HG03354 (cell line): Measurements from ENCODE around the gene MEF2A.
"Not testable (repeated sequence)": the region's sequence is repeated elsewhere in the genome, so short reads cannot be mapped to it uniquely, and the experiment has no call there.

ENCODE experiments used
- ATAC-seq: cut with Tn5 transposase; IDR thresholded peaks from one replicate; pipeline ENCODE4 v1.9.1; 2021; ENCODE audit warnings: mild to moderate bottlenecking; ENCODE audit not compliant: unreplicated experiment, poor library complexity, severe bottlenecking

Gene MEF2A

DNA sequence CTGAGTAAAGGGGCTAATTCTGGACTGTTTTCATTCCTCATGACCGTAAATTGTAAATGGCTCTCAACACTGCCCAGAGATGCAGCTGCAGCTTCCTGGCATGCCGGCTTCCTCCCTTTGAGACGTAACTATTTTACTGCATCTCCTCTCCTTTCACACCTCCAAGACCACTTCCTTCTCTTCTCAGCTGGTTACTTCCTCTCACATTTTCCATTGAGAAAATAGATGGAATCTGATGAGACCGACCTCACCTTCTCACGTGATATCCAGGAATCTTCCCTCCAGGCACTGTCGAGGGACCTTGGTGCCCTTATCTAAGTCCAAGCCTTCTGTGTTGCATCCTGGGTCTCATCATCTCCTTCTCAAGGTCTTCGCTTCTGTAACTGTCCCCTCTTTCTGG, 154.7 kb downstream of the MEF2A start:
- ATAC-seq = no peak

DNA sequence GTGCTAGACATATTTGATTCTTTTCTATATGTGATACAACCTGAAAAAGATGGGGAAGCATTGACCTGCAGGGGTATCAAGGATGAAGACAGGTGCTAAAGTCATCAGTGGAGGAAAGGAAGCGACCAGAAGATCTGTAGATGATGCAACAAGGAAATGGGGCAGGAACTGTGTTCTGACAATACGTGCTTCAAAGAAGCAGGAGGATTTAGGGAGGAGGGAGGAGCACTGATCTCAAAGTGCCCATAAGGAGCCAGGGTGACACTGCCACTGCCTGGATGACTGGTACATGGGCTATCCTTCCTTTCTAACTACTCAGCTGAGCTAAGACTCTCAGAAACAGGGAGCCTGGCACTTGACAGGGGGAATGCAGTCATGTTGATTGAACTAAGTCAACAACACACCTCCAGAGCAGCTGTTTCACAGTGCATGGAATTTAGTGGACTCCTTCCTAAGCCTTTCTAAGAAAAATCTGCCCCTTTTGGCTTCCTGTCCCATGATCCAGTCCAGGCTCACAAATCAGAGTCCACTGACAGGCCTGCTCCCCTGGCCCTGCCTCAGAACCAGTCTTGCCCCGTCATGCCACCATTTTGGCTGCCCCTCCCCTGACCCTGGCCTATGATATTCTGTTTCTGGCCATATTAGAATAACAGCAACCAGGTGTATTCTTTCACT, 155.5 kb downstream of the MEF2A start:
- no peak for ATAC-seq

DNA sequence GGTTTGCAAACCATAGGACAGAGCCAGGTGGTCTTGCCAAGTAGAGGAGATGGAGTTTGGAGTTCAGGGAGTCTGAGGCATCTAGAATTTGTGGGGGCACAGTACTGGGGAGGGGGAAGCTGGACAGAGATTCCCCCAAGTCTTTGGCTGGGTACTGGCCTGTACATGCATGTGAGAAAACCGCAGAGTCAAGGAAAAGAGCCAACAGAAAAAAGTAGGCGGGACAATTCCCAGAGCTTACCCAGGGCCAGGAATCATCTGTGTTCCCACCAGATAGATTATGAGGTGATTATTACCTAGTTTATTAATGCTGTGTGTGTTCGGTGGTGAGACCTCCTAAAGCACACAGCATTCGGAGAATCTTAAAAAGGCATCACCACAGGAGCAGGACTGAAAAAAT, 156.1 kb downstream of the MEF2A start:
- no peak for ATAC-seq

DNA sequence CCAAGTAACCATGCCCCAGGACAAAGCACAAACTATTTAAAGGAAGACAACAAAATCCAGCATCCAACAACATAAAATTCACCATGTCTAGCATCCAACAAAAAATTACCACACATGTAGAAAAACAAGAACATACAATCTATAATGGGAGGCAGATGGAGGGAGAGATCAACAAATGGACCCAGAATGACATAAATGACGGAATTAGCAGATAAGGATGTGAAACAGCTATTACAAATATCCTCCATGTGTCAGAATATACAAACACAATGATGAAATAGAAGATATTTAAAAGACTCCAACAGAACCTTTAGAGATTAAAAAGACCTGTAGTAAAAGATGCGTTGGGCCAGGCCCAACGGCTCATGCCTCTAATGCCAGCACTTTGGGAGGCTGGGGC, 156.6 kb downstream of the MEF2A start:
- no peak for ATAC-seq

DNA sequence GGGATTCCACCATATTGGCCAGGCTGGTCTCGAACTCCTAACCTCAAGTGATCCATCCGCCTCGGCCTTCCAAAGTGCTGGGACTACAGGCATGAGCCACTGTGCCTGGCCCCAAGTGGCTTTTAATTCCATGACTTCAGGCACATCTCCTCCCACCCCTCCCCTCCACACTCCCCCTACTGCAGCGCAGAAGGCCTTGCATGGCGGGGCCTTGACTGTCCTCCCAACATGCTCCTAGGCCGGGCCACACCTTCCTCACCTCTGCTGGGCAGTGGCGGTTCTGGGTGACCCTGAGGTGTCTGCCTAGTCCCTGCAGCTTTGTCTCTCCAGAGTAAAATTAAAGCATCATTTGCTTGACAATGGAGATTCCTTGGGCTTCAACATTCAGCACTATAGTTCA, 160.5 kb downstream of the MEF2A start:
- no peak for ATAC-seq

DNA sequence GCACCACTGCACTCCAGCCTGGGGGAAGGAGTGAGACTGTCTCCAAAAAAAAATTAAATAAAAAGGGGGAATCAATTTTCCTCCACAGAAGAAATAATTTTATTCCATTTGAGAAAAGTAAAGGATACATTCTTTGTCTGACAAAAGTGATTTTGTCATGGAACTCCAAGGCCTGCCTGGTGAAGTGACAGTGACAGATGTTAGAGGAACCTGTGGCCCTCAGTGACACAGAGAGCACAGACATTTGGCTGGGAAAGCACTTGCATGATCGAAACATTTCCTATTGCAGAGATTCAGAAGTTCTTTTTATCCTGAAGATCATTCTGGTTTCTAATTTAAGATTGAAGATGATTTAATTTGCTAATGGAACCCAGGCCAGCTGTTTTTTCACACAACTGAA, 161.5 kb downstream of the MEF2A start:
- no peak for ATAC-seq

DNA sequence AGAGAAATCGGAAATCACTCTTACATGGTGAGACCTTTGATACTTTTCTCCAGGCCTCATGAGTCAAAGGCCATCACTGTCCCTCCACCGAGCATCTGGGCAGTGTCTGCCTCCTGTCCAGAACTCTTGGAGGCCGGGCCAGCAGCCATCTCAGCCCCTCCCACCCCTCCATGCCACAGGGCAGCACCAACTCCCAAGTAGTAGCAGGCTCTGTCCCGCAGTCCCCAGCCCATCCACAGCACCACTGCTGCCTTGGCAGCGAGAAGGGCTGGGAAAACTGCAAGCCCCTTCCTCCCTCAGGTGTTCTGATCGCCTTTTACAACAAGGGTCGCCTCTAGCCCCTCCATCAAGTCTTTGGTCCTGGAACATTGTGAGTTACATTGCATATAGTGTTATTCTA, 161.9 kb downstream of the MEF2A start:
- no peak for ATAC-seq

DNA sequence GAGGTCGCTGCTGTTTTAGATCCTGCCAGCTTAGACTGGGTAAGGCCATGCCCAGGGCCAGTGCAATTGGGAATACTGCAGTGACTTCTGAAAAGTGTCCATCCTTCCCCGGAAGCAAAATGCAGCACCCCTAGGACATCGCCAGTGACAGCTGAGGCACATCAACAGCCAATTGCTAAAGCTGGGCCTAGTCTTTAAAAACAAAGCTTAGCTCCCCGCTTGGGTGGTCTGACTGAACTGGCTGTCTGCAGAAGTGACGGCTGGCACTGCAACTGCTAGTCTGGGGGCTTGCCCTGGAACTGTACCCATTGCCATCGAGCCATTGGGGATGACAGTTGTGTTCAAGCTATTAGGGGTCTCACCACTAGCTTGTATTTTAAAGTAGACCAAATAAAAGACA, 163.1 kb downstream of the MEF2A start:
- no peak for ATAC-seq

DNA sequence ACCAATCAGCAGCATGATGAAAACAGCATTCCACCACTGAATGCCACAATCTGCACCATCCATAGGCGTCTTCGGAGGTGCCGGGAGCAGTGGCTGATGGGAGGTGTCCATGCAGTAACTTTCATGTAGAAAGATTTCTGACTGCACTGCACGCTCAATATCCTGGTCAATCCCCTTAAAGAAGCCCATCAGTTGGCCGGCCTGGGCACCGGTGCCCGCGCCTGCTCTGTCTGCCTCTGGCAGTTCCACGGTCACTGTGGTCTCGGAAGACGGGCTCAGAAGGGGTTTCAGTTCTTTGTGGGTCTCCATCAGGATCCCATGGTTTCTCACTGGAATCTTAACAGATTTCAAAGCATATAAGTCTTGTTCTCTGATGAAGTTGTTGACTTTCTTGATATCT, 163.5 kb downstream of the MEF2A start:
- ATAC-seq = no peak

DNA sequence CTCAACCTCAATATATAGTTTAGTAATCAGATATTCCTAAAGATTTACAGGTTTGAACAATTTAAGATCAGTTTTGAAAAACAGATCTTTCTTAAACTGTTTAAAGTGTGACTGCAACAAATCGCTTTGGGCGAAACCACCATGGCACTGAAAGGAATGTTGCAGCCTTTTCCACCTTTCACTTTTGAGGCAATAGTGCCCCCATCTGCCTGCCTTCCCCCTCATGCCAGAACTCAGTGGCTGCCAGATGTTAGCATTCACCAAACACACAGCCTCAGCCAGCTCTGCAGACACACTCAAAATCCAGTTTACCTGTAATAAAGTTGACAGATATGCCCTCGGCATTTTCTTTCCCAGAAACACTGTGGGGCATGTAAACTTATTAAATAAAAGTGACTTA, 164.1 kb downstream of the MEF2A start:
- ATAC-seq = no peak

DNA sequence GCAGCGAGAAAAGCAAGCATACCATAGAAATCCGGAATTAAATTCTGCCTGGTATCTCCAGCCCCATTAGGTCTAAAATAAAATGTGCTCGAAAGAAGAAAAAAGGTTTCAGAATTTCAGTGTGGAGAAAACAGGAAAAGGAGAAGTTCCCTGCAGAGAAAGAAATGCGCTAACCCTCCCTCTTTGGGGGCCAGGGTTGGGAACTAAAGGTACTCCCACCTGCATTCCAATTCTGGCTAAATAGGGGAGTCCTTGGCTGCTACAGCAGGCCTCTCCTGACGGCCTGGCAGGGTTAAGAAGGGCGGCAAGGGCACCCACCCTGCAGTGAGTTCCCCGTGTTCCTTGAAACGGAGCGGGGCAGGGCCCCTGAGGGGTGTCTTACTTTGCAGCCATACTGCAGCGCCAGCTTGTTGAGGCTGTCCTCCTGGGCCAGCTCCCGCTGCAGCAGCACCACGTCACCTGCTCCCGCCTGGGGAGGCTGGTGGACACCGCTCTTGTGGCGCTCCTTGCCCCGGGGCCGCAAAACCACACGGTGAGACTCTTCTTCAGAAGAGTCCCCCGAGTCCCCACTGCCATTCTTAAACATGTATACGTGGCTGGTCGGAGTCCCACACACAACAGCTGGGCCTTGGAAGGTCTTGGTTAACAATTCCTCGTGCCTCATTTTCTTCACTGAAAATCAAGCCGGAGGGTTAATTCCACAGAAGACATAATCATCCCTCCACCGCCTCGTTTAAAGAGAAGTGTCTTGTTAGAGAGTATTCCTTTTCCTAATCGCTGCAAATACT, 165.7 kb downstream of the MEF2A start:
- no peak for ATAC-seq

DNA sequence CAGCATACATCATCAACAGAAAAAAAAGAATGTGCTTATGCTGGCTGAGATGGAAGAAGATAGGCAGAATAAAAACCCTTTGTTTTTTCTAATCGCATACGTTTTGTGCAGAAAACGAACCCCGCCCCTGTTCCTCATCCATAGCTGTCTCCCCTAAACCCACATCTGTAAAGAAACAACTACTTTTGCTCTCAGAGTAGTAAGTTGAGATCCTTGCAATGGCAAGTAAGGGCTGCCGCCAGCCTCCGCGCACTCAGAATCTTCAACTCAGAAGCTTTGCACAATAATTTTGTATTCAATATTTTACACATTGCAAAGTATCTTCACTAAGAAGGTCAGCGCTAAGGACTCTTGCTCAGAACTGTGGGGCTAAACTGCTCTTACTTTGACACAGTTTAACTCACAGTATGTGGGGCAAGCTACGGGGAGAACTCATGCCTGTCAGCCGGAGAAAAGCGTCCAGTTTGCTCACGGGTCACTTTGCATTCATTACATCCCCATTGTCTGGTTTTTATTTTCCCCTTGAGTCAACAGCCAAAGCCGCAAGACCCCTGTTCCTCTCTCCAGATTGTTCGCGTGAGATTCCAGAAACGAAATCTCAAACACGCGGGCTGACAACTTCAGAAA, 166.5 kb downstream of the MEF2A start:
- no peak for ATAC-seq

DNA sequence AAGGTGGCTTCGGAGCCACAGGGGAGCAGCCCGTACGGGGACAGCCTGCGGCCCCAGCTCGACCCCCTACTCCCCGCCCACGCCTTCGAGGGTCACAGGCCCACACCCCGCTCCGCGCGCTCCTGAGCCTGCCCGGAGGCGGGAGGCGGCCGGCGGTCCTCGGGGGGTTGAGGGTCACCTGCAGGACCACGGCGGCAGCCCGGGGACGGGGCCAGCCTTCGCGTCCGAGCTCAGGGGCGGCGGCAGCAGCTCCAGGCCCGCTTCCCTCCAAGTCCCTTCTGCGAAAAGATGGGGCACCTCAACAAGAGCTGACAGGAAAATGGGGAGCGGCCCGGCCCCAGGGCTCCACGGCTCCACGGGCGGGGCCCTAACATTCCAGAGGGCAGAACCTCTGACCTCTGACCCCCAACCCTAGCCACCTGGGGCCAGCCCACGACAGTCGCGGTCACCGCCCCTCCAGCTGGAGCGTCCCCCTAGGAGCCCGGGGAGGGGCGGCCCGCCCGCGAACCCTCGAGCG, 167.0 kb downstream of the MEF2A start:
- ATAC-seq = peak; percentile 33

DNA sequence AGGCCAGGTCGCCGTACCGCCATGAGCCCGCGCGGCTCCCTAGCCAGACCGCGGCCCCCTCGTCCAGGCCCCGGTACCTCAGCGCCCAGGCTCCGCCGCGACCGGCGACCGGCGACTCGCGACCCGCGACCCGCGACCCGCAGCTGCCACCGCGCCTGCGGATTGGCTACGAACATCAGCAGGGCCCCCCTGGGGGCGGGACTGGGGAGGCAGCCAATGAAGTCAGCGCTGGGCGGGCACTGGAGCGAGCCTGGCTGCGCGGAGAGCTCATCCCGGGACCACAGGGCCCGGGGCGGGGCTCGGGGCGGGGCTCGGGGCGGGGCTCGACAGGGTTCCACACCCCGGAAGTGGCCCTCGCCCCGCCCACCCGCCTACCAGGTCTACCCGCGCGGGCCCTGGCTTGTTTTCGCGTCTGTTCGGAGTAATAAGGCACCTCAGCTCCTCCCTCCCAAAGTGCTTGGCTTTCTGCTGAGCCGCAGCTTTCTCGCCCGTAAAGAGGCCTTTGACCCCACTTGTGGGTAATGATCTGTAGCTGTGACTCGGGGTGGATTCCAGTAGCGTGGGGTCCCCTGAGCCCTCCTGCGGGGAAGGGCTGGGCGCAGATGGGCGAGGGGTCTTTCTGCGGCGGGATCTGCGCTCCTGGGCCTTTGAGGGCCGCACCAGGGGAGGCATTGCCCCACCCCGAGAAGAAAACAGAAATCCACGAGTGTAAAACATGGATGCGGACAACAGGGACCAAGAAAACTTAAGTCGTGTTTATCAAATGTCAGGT, 167.7 kb downstream of the MEF2A start, which contains the start of gene LYSMD4:
LYSMD4 (minus strand) TSS at position 170 of the 772 bp plus-strand sequence. CDS start 1,438 bp downstream, outside the sequence.
- ATAC-seq = peak; percentile 99

DNA sequence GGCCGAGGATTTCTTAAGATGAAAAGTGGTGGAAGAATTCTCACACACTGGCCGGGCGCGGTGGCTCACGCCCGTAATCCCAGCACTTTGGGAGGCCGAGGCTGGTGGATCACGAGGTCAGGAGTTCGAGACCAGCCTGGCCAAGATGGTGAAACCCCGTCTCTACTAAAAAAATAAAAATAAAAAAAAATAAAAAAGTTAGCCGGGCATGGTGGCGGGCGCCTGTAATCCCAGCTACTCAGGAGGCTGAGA, 168.2 kb downstream of the MEF2A start:
- not testable (repeated sequence) for ATAC-seq

DNA sequence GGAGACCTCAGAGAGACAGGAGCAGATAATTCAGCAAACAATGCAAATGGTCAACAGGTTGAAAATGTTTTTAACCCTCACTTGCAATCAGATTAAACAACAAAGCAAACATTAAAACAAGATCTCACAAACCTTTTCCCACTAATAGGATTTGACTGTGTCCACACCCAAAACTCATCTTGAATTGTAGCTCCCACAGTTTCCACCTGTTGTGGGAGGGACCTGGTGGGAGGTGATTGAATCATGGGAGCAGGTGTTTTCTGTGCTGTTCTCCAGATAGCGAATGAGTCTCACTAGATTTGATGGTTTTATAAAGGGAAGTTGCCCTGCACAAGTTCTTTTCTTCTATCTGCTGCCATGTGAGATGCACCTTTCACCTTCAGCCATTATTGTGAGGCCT, 168.8 kb downstream of the MEF2A start:
- ATAC-seq = no peak

DNA sequence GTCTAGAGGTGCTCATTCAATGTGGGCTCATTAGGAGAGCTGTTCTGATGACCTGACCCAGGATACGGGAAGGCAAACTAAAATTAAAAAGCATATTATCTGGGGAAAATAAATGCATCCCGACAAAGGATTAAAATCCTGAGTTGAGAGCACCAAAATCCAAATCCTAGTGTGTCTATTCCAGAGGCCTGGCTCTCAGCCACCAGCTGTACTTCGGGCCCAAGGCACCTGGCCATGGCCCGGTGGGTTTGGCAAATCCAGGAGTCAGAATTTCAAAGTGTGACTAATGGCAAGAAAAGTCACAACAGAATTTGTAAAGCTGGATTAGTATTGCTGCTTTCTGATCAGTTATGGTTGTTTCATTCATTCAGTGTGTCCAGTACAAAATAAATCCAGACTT, 170.1 kb downstream of the MEF2A start:
- no peak for ATAC-seq

DNA sequence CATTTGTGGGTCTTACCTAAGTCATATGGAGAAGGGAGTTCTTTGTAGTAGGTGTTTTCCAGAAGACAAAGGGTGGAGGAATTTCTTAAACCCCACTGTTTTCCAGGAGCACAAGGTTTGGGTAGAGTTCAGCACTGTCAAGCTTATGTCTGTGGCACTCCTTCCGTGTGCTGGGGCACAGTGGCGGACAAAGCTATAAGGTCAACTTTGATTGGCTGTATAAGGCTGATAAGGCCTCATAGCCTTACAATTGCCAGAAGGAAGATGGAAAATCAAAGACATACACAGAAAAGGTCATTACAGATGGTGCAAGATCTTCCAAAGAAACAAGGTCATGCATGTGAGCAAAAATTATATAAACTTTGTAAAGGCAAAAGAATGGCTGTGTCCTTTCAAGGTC, 170.9 kb downstream of the MEF2A start:
- no peak for ATAC-seq

DNA sequence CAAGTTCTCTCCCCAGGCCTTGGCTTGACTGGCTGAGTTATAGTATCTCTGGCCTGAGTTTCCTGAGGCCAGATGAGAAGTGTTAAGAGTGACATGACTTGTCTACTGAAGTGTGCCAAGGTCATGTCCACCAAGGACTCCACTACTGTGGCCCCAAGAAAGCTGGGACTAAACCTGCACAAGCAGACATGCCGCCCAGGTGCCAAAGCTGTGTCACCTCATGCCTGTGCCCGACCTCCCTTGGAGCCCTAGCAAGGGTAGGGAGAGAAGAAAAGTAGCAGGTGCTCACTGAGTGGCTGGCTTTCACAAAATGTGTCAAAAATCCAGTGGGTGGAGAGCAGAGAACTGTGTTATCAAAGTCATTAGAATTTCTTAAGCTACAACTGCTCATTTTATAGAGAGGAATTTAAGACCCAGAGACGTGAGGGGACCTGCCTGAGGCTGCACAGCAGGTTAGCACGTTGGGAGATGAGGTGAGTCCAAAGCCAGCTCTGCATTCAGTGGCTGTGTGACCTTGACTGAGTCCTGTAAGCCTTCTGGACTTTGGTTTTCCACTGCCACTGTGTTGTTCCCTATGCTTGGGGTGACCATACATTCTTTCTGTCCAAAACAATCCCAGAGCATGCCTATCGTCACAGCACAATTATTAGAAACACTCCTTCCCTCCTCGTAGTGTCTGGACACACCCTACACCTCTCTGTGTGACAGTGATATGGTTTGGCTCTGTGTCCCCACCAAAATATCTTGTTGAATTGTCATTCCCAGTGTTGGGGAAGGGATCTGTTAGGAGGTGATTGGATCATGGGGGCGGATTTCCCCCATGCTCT, 172.4 kb downstream of the MEF2A start:
- ATAC-seq = no peak
